ENCODE data around the gene POLE4.

Gene POLE4, protein sequence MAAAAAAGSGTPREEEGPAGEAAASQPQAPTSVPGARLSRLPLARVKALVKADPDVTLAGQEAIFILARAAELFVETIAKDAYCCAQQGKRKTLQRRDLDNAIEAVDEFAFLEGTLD

DNA sequence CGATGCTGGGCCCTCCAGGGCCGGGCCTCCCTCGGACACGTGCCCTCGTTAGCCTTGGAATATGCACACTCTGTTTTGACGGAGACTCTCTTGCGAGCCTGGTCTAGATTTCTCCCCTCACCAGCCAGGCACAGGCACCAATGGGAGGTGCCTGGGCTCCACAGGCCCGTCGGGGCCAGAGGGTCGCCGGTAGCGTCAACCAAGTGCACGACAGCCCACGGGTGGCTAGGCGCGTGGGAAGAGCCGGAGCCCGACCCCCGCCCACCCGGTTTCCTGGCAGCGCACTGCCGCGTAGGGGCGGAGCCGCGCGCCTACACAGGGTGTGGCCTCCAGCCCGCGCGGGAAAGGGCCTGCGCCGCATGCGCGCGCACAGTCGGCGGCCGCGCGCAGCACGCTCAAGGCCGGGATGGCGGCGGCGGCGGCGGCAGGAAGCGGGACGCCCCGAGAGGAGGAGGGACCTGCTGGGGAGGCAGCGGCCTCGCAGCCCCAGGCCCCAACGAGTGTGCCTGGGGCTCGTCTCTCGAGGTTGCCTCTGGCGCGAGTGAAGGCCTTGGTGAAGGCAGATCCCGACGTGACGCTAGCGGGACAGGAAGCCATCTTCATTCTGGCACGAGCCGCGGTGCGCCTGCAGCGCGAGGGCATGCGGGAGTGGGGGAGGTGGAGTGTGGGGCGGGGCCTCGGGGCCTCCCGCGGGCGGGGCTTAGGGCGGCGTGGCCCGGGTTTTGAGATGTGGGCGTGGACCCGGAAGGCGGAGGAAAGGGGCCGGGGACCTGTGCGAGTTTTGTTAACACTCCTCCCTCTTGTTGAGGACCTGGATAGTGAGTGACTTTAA, at the start of gene POLE4:
TSS of gene POLE4 (plus strand) at position 370 of the 832 bp plus-strand sequence. CDS start at position 407, 37 bp downstream.
- in situ Hi-C loops (cut with MboI; ENCODE audit: low sequenced_read_pairs) = no loop called here

DNA sequence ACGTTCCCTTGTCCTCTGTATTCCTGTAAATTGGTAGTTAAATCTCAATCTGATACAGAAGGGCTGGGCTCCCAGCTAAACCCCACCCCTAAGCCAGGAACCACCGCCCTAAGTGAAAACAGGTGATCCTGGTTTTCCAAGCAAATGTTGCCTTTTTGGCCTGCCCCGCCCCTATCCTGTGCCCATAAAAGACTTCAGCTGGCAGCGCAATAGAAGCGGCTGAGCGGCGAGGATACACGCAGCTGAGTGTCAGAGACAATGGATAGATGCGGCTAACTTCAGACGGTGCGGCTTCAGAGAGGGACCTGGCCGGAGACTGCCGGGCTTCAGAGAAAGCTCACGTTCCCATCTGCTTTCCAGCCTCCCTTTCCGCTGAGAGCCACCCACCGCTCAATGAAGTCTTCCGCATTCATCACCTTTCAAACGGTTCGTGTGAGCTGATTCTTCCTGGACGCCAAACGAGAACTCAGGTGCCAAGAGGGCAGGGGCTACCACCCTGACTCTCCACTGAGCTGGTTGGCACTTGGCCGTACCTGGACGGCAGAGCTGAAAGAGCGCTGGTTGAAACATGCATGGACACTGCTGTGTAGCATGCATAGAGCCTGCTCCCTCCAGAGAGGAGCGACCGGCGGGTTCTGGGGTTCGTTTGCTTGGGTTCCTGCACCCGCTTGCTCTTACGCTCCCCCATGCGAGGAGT, 49.5 kb upstream of the POLE4 start:
- in situ Hi-C loops (cut with MboI; ENCODE audit: low sequenced_read_pairs) = loop anchor here (25.0 kb wide), 2 partner anchors 328 to 703 kb away; no protein-coding TSS in a partner anchor

DNA sequence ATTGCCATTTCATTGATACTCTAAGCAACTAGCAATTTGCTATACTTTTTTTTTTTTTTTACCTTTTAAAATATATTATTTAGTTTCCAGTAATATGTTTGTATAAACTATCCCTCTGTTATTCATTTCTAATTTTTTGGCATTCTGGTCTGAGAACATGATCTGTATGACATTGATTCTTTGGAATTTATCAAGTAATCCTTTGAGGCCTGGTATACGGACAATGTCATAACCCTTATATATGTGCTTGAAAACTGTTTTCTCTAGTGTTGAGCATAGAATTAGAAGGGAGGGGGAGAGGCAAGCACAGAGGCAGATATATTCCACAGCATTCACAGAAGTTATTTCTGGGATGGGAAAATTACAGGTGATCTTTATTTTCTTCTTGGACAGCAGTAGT, 48.2 kb upstream of the POLE4 start:
- in situ Hi-C loops (cut with MboI; ENCODE audit: low sequenced_read_pairs) = loop anchor here (25.0 kb wide), 2 partner anchors 327 to 702 kb away; no protein-coding TSS in a partner anchor

DNA sequence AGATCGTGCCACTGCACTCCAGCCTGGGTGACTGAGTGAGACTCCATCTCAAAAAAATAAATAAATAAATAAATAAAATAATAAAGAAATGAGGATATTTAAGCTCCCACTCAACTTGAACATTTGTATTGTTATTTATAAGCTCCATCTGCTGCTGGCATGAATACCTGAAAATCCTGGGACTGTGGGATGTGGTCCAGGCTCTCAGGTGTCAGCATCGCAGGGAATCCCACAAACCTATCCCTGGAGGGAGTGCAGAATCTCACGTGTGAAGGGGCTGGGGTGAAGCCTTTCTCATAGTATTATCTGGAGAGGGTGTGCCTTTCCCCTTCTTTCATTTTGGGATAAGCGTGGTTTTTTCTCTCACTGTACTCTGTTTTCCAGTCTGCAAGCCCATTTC, 47.4 kb upstream of the POLE4 start:
- in situ Hi-C loops (cut with MboI; ENCODE audit: low sequenced_read_pairs) = loop anchor here (25.0 kb wide), 2 partner anchors 326 to 701 kb away; no protein-coding TSS in a partner anchor

DNA sequence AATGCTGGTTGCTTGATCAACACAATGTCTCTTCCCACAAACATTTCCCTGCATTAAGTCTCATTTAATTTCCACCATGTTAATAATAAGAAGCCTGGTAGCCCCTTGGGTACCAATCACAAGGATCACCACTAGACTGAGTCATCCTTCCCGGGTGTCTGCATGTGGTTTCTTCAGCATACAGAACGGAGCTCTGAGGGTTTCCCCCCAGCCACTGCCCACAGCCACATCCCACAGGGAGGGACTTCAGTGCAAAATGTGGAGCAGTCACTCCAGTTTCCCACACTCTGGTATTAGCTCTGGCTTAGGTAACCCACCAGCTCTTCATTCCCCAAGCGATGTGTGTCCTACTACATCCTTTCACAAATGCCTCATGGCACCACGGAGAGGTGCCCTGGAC, 42.7 kb upstream of the POLE4 start:
- in situ Hi-C loops (cut with MboI; ENCODE audit: low sequenced_read_pairs) = loop anchor here (25.0 kb wide), 2 partner anchors 322 to 697 kb away; no protein-coding TSS in a partner anchor

DNA sequence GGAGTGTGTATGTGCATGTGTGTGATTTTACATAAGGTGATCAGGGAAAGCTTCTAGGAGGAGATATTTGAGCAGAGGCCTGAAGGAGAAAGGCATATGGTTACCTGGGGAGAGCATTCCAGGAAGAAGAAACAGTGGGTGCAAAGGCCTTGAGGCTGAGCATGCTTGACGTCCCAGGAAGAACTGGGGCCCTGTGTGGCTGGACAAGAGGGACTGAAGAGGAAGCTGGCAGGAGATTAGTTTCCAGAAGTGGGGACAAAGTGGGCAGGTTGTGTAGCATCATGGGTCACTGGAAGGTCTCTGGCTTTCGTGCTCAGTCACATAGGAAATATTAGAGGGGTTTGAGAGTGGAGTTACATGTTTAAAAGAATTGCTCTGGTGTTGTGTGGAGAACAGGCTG, 42.0 kb upstream of the POLE4 start:
- in situ Hi-C loops (cut with MboI; ENCODE audit: low sequenced_read_pairs) = loop anchor here (25.0 kb wide), 2 partner anchors 321 to 696 kb away; no protein-coding TSS in a partner anchor

DNA sequence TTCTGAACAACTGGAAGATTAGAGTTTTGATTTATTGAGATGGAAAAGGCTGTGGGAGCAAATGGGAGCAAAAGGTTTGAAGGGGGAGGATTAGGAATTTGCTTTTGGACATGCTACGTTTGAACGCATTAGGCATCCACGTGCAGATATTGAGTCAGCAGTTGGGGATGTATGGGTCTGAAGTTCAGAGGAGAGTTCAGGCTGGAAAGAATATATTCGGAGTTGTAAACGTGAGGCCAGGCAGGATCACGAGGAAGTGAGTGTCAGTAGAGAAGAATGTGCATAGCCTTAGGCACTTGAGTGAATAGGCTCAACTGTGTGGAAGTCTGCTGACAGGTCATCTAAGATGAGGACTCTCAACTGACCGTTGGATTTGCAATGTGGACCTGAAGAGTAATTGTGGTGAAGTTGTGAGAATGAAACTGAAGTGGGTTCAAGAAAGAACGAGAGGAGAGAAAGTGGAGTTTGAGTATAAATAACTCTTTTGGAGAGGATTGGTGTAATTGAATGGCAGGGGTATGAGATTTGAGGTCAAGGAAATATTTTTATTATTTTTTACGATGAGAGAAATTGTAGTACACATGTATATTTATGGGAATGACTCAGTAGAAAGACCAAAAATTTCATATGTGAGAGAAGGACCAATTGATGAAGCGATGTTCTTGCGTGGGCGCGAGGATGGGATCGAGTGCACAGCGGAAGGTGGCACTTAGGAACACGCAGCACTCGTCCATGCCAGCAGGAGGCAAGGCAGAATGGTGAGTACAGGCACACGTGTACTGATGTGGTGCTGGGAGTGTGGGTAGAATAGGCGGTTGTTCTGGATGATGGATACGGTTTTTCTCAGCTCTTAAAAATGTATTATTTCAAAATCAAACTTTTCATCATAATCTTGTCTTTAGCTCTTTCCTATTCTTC, 40.5 kb upstream of the POLE4 start:
- in situ Hi-C loops (cut with MboI; ENCODE audit: low sequenced_read_pairs) = loop anchor here (25.0 kb wide), 2 partner anchors 319 to 694 kb away; no protein-coding TSS in a partner anchor

DNA sequence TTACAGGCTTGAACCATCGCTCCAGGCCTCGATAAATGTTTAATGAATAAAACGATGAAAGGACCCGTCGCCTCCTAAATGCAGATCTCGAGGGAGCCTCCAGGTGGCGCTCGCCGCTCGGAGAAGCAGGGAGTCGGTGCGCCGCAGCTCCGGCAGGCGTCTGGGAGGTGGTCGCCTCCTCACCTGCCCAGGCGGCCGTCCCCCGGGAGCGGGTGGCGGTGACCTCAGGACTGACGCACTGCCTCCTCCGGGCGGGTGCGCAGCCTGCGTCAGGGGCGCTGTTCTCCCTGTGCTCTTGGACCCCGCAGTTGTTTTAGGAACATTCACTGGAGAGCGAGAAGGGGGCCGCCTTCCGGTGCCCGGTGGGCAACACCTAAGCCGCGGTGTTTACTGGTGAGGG, 38.6 kb upstream of the POLE4 start:
- in situ Hi-C loops (cut with MboI; ENCODE audit: low sequenced_read_pairs) = loop anchor here (25.0 kb wide), 2 partner anchors 317 to 692 kb away; no protein-coding TSS in a partner anchor

DNA sequence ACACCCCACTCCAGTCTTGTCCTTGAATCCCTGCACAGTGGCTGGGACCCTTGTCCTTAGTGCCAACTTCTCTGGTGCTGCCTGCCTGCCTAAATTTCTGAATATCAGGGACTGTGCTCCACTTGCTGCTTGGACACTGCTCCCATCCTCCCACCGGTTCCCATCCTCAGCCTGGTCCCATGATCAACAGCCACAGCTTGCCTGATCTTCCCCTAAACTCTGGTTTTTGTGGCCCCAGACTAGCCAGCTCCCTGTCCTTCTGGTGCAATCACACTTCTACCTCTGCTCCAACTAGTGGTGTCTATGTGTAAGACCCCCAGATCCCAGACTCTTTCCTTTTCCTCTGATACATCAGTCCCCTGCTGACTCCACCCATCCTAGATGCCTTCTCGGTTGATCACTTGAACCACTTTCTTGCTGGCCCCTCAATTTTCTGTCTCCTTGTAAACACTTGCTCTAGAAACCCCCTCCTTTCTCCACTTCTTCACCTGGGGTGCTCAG, 37.2 kb upstream of the POLE4 start:
- in situ Hi-C loops (cut with MboI; ENCODE audit: low sequenced_read_pairs) = loop anchor here (25.0 kb wide), 2 partner anchors 316 to 691 kb away; no protein-coding TSS in a partner anchor

DNA sequence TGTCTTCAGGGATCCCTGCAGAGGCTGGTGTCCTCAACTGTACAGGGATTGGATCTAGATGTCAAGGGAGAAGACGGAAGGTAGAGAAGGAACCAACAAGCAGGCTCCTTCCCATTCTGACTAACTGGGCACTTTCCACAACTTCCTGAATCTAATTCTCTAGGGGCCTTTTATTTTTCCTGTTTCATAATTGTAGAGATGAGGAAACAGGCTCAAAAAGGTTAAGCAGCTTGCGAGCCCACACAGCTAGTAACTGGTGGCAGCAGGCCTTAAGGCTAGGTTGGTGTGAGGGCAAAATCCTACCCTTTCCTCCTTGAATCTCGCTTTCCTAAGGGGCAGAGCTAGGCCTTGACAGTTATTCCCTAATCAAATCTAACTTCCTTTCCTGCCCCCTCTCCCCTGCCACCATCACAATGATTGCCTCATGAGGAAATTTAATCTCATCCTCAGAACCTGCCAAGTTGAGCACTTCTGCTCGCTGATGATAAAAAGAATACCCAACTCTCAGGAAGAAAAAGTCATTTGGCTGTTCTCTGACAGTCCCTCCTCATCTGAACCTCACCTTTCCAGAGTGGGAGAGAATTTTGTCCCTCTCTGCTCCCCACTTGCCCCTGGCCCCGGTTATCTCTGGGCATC, 35.7 kb upstream of the POLE4 start:
- in situ Hi-C loops (cut with MboI; ENCODE audit: low sequenced_read_pairs) = loop anchor here (25.0 kb wide), 2 partner anchors 315 to 690 kb away; no protein-coding TSS in a partner anchor

DNA sequence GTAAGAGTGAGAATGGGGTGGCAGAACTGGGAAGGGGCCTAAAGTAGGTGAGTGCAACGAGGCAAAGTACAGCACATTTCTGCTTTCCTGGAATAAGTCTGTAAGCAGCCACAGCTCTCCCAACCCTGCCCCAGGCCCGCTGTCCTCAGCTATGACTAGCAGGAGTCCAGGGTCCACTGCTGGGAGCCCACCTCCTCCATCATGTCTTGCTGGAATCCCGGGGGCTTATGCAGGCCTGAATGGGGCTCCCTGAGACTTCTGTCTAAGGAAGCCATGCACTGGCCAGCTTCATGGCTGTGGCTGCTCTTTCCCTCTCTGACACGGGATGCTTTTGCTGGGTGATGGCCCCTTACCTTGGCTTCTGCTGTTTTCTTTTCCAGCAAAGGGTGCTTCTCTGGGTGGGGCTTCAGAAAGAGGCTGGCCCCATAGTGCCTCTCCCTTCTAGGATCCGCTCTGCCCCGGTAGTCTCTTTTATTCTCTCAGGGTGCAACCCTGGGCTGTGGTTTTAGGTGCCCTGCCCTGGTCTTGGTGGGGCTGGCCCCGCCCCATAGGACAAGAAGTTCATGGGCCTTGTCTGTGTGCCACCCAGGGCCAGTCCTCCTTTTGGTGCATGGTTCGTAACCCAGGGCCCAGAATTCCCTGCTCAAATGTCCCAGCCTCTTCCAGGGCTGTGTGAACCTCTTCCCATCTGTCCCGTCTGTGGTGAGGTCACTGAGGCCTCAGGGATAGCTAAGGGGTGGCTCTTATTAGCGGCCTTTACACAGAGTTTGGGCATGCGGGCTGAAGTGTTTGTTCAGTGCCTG, 33.8 kb upstream of the POLE4 start:
- in situ Hi-C loops (cut with MboI; ENCODE audit: low sequenced_read_pairs) = loop anchor here (25.0 kb wide), 2 partner anchors 313 to 688 kb away; no protein-coding TSS in a partner anchor

DNA sequence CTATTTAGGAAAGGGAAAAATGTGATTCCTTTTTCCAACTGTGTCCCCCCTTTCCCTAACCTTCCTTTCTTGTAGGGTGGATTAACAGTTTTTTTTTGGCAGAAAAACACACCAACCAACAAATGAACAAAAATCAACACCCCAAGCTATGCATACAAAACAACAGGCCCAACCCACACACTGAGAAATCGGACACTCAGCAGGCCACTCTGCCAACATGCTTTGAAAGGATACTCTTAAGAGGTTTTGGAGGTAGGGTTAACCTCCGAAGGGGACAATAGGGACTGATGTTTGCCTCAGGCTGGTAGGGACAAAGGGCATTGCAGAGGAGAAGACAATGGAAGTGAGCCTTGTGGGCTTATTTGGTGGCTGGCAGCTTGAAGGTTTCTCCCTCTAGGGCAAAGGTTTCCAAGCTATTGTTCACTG, 33.1 kb upstream of the POLE4 start:
- in situ Hi-C loops (cut with MboI; ENCODE audit: low sequenced_read_pairs) = no loop called here

DNA sequence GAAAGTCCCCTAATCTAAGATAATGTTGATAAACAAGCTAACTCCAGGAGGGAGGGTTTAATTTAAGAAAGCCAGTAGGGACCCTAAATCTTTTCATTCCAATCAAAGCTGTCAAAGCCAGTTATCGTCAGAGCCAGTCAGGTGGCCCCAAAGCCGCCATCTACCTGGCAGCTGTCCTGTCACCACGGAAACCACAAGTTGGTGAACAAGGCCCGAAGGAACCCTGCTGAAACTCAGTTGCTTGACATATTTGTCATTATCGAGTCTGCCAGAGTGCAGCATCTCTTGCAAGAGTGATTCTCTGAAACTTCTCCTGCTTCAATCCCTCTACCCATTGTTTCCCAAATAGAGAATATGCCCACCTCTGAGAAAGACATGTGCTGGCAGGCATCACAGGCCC, 30.8 kb upstream of the POLE4 start:
- in situ Hi-C loops (cut with MboI; ENCODE audit: low sequenced_read_pairs) = no loop called here

DNA sequence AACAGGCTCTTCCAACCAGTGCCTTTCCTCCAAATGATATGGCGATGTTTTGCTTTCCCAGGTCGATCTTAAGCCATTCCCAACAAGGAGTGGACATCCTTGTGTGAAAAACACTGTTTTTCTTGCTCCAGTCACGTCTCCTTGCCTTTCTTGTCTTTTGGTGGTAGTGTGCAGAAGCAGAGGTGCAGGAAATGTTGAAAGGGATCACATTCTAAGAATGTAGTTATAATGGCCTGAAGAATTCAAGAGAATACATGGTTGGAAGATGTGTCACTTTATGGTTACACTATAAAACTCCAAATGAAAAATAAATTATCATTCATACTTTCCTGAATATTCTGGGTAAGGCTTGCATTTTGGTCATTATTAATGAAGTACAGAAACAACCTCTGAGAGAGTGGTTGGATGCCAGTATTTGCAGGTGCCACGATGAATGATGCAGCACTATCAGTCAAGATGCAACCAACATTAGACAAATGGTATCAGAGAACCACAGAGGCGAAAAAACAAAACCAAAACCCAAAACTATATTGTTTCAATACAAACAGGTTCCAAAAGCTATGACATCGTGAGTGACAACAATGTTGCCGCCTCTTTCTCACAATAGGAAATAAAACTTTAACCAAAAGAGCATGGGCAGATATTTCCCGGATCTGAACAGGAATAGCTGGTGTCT, 27.5 kb upstream of the POLE4 start:
- in situ Hi-C loops (cut with MboI; ENCODE audit: low sequenced_read_pairs) = no loop called here

DNA sequence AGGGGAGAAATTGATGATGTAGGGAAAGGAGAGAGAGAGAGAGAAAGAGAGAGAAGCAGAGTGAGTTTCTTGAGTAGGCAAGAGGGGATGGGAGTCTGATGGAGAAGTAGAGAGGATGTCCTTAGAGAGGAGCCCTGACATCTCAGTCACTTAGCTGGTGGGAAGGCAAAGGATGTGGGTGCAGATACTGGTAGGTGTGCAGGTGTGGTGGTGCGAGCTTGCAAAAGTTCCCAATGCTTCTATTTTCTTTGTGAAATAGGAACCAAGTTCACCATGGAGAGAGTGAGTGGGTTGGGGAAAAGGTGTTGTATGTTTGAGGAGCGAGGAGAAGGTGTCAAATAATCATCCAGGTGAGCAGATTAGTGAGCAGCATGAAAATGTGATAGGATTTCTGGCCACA, 26.5 kb upstream of the POLE4 start:
- in situ Hi-C loops (cut with MboI; ENCODE audit: low sequenced_read_pairs) = no loop called here

DNA sequence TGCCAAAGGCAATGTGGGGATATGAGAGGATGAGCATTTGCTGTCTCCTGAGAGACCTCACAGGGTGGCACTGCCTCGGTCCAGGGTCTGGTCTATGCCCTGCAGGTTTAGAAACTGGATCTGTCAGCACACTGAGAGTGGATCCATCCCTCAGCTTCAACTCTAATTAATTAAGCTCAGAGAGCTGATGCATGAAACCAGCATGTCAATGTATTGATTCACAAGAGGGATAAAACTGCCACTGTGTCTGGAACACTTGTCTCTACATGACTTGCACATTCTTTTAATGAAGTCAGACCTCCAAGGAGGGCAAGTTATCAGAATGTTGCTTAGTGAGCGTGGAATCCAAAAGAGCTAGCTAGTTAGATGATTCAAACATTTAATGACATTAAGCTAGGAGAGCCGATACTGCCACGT, 22.5 kb upstream of the POLE4 start:
- in situ Hi-C loops (cut with MboI; ENCODE audit: low sequenced_read_pairs) = no loop called here

DNA sequence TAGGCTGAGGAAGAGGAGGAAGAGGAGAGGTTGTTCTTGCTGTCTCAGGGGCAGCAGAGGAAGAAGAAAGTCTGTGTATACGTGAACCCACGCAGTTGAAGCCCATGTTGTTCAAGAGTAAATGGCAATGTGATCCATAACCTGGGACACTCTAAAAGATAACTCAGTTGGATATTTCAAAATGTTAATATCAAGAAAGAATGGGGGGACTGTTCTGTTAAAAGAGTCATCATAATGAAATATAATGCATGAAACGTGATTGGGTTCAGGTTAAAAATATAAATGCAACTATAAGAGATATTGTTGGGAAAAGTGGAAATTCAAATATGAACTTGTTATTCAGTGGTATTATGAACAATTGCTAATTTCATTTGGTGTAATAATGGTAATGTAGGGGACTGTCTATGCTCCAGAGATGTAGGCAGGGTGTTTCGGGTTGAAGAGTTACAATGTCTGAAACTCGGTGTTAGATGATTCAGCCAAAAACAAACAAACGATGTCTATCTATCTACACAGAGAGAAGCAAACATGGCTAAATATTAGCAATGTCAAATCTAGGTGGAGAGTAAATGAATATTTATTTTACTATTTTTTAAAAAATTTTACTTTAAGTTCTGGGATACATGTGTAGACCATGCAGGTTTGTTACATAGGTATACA, 21.1 kb upstream of the POLE4 start:
- in situ Hi-C loops (cut with MboI; ENCODE audit: low sequenced_read_pairs) = no loop called here

DNA sequence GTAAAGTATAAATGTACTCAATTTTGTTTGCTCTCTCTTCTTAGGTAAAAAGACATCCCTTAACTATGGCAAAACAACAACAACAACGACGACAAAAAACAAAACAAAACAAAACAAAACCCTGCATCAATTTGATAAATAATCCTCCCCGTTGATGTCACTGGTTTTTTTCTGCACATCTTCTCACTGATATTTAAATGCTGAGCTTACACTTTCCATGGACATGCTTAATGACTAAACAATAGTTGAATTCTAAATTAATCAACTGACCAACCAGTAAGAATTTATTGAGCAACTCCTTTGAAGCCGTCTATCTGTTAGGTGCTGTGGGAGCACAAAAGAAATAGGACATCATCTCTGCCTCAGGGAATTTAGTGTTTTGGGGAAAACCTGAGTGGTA, 20.2 kb upstream of the POLE4 start:
- in situ Hi-C loops (cut with MboI; ENCODE audit: low sequenced_read_pairs) = no loop called here

All from HL-60/S4 treated with retinoic acid at 250 ng/mL for 4 days and 3 days (cell line).